Measurements from ENCODE around the gene CARHSP1. TPM values are rescaled to one million over a fixed set of nuclear protein-coding genes. Genes with fewer than 3 reads are reported as not detected.

Gene CARHSP1
- polyA plus RNA-seq, 2 of the 4 experiments (the other 2 are of a cell fraction), result 53.9 to 172 TPM

DNA sequence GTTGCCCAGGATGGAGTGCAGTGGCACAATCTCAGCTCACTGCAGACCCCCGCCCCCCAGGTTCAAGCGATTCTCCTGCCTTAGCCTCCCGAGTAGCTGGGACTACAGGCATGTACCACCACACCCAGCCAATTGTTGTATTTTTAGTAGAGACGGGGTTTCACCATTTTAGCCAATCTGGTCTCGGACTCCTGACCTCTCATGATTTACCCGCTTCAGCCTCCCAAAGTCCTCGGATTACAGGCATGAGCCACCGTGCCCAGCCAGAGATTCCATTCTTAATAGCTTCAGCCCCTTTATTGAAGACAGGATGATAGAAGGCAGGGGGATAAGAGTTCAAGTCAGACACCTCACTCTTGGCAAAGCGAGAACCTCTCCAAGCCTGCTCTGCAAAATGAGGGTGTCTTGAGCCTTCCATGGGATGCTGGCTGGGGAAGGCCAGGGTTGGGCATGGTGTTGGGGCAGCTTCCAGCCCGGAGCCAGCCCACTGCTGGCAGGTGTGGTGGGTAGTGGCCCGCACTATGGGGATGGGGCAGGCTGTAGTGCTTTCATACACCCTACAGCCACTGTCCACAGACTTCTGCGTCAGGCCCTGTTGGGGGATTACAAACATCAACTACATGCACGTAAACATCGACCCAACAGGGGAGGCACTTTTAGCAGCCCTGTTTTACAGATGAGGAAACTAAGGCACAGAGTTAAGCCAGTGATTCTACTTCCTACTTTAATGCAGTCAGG, 3.5 kb downstream of the CARHSP1 start:
- no peaks in the 10 kb centered on the region for H3K9me3 ChIP-seq
- ChIA-PET POLR2A (interaction anchor here (1.8 kb wide), 1 partner anchor 15 kb away, joined by 5 read pairs; no protein-coding TSS in a partner anchor), CTCF (interaction anchor here (0.8 to 5.0 kb wide), 5 partner anchors 9 to 204 kb away, joined by 3 to 49 read pairs (median 4); partner anchors contain the start of gene LITAFD)
- peaks cover 83% of the 10 kb centered on the region for H3K4me1 ChIP-seq
- H3K4me3 ChIP-seq, result no peak overlapping the region
- DNase-seq (ENCODE audit: low read depth in 1 of 2, low spot score in 1 of 2) (no peak), FAIRE-seq (no peak), ATAC-seq (no peak)
- H3K4me2 ChIP-seq, result peak overlapping the region; percentile 98
- TF ChIP-seq CHD4 (IDR thresholded peaks at IDR 0.05; ENCODE audit: borderline replicate concordance), result no peak
- peak; percentile 38; the same call in 1 of the 2 replicates for TF ChIP-seq POLR2AphosphoS2 (conservative IDR thresholded peaks at IDR 0.05; ENCODE audit: low read length)
- no peak for TF ChIP-seq EP300 (IDR thresholded peaks at IDR 0.05)
- WGBS (ENCODE audit: missing lambda C conversion rate), result 91% methylated on average over 14 of the region's 14 CpGs
- peak overlapping the region in 1 of 2 experiments; percentile 94; a peak in 4 of 6 replicates for H3K27ac ChIP-seq

DNA sequence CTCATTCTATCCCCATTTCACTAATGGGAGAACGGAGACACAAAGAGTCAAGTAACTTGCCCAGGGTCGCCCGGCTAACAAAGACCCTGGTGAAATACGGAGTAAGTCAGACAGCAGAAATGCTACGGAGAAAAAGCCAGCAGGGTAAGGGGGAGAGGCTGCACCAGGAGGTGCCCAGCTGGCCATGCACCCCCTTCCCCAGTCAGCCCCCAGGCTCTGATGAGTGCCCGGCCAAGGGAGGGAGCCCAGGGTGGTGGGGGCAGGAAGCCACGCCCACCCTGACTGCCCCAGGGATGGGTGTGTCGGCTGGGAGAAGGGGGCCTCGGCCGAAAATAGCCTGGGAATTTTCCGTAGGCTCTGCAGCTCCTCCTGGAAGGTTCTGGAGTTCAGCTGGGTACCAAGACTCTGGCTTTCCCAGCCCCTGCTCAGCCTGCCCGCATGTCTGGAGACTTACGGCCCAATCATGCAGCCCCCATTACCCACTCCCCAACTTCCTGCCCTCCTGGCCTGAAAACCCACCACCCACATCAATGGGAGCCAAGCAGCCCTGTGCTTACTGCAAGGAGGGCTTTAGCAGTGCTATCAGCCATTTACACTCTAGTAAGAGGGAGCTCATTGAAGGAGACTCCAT, 4.2 kb downstream of the CARHSP1 start:
- Histone ChIP-seq H3K9me3 (no peaks in the 10 kb centered on the region), H3K4me1 (peaks cover 82% of the 10 kb centered on the region), H3K4me3 (no peak overlapping the region), H3K27ac (peak overlapping the region; percentile 74 to 94; a peak in 5 of 6 replicates), H3K4me2 (peak overlapping the region; percentile 98)
- ChIA-PET POLR2A (interaction anchor here (1.8 kb wide), 1 partner anchor 16 kb away, joined by 5 read pairs; no protein-coding TSS in a partner anchor), CTCF (interaction anchor here (0.5 to 5.0 kb wide), 9 partner anchors 10 to 204 kb away, joined by 3 to 49 read pairs (median 3); partner anchors contain the start of gene LITAFD)
- no peak for FAIRE-seq
- no peak for DNase-seq (ENCODE audit: low read depth in 1 of 2, low spot score in 1 of 2)
- TF ChIP-seq, protein P1, sequence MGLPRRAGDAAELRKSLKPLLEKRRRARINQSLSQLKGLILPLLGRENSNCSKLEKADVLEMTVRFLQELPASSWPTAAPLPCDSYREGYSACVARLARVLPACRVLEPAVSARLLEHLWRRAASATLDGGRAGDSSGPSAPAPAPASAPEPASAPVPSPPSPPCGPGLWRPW (IDR thresholded peaks at IDR 0.05), result no peak
- TF ChIP-seq CHD2 (IDR thresholded peaks at IDR 0.05; ENCODE audit: low read length, partially characterized antibody) (no peak), JUN (IDR thresholded peaks at IDR 0.05) (no peak), RCOR1 (IDR thresholded peaks at IDR 0.05; ENCODE audit: low read depth, low read length) (no peak), MAFK (IDR thresholded peaks at IDR 0.05; ENCODE audit: partially characterized antibody) (no peak), GATA3 (IDR thresholded peaks at IDR 0.05; ENCODE audit: borderline replicate concordance) (no peak), ZSCAN20 (CRISPR knock-in tag; IDR thresholded peaks at IDR 0.05) (no peak), ZNF302 (CRISPR knock-in tag; IDR thresholded peaks at IDR 0.05) (no peak), RARB (CRISPR knock-in tag; IDR thresholded peaks at IDR 0.05) (no peak), EHF (CRISPR knock-in tag; IDR thresholded peaks at IDR 0.05) (no peak), FOXS1 (CRISPR knock-in tag; IDR thresholded peaks at IDR 0.05) (no peak), CBX8 (IDR thresholded peaks at IDR 0.05) (no peak), FOSL2 (IDR thresholded peaks at IDR 0.05) (no peak), FOSL2 (CRISPR knock-in tag; IDR thresholded peaks at IDR 0.05) (no peak), RNF2 (IDR thresholded peaks at IDR 0.05; ENCODE audit: borderline replicate concordance, low read depth) (no peak), JUNB (IDR thresholded peaks at IDR 0.05) (no peak), HEYL (CRISPR knock-in tag; IDR thresholded peaks at IDR 0.05) (no peak)
- TF ChIP-seq, protein P2, sequence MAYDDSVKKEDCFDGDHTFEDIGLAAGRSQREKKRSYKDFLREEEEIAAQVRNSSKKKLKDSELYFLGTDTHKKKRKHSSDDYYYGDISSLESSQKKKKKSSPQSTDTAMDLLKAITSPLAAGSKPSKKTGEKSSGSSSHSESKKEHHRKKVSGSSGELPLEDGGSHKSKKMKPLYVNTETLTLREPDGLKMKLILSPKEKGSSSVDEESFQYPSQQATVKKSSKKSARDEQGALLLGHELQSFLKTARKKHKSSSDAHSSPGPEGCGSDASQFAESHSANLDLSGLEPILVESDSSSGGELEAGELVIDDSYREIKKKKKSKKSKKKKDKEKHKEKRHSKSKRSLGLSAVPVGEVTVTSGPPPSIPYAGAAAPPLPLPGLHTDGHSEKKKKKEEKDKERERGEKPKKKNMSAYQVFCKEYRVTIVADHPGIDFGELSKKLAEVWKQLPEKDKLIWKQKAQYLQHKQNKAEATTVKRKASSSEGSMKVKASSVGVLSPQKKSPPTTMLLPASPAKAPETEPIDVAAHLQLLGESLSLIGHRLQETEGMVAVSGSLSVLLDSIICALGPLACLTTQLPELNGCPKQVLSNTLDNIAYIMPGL (CRISPR knock-in tag; IDR thresholded peaks at IDR 0.05; ENCODE audit: borderline replicate concordance), result no peak
- no peak for ATAC-seq
- 51% methylated on average over 13 of the region's 13 CpGs for WGBS (ENCODE audit: missing lambda C conversion rate)
